A549 (cell line): ENCODE data around the gene DHRS7B.

Experiments
- CEBPB ChIP-seq, 2 experiments: fragments of >200 bp in 1 of 2; sonication (Bioruptor Twin) in 1 of 2; formaldehyde crosslinking in 1 of 2; IDR thresholded peaks; 2 replicates each; pipeline ENCODE4 v1.6.1; 2012 to 2016
- EP300 ChIP-seq, 2 experiments: fragments of >200 bp; sonication (Bioruptor Twin); formaldehyde crosslinking; IDR thresholded peaks; 2 replicates in 1 of 2; 3 replicates in 1 of 2; pipeline ENCODE4 v1.6.1; 2016 to 2017
- HDAC2 ChIP-seq: fragments of 200-600 bp; sonication (generic); IDR thresholded peaks from 2 replicates; pipeline ENCODE4 v1.6.1; 2016
- HOXA7 ChIP-seq: fragments of 250-450 bp; sonication (Bioruptor Pico); IDR thresholded peaks from 2 replicates; pipeline ENCODE4 v1.5.0; 2020; ENCODE audit warnings: mild to moderate bottlenecking, moderate library complexity
- POLR2A ChIP-seq: IDR thresholded peaks from 2 replicates; pipeline ENCODE4 v1.6.1; 2012; ENCODE audit warnings: mild to moderate bottlenecking, low read length
- POLR2AphosphoS2 ChIP-seq: conservative IDR thresholded peaks from 2 replicates; pipeline ENCODE4 v1.6.1; 2012; ENCODE audit warnings: low read length, improper control_type of control experiment, inconsistent platforms
- RNF2 ChIP-seq: fragments of 200-600 bp; sonication (generic); IDR thresholded peaks from 2 replicates; pipeline ENCODE4 v1.6.1; 2016; ENCODE audit warnings: low read depth, mild to moderate bottlenecking, antibody characterized with exemption, moderate library complexity, borderline replicate concordance
- ZC3H11A ChIP-seq: fragments of 450-650 bp; IDR thresholded peaks from 2 replicates; pipeline ENCODE4 v1.6.1; 2014; ENCODE audit warnings: antibody characterized with exemption, mild to moderate bottlenecking
- TF ChIP-seq, protein P1 (sequence below): fragments of >200 bp; sonication (Bioruptor Twin); formaldehyde crosslinking; IDR thresholded peaks from 3 replicates; pipeline ENCODE4 v1.5.1; 2016
- TF ChIP-seq, protein P2 (sequence below): IDR thresholded peaks from 2 replicates; pipeline ENCODE4 v1.6.1; 2012
- TF ChIP-seq, protein P3 (sequence below): fragments of 150-350 bp; IDR thresholded peaks from 2 replicates; pipeline ENCODE4 v1.6.1; 2014; ENCODE audit warnings: low read depth, mild to moderate bottlenecking, low read length

DNA sequence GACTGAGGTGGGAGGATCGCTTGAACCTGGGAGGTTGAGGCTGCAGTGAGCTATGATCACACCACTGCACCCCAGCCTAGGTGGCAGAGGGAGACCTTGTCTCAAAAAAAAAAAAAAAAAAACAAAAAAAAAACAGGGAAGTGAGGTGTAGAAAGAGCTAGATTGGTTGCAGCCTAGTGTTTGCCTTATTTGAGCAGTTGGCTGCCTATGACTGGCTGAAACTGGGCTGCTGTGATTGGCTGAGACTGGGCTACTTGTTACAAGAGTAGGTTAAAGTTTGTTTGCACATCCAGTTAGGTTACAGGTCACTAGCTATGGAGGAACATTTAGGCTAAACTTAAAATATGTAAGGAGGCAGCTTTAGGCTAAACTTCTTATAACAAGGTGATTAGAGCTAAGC is 5.7 kb downstream of the DHRS7B start:
- TF ChIP-seq, protein P1, sequence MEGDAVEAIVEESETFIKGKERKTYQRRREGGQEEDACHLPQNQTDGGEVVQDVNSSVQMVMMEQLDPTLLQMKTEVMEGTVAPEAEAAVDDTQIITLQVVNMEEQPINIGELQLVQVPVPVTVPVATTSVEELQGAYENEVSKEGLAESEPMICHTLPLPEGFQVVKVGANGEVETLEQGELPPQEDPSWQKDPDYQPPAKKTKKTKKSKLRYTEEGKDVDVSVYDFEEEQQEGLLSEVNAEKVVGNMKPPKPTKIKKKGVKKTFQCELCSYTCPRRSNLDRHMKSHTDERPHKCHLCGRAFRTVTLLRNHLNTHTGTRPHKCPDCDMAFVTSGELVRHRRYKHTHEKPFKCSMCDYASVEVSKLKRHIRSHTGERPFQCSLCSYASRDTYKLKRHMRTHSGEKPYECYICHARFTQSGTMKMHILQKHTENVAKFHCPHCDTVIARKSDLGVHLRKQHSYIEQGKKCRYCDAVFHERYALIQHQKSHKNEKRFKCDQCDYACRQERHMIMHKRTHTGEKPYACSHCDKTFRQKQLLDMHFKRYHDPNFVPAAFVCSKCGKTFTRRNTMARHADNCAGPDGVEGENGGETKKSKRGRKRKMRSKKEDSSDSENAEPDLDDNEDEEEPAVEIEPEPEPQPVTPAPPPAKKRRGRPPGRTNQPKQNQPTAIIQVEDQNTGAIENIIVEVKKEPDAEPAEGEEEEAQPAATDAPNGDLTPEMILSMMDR = no peak
- TF ChIP-seq, protein P2, sequence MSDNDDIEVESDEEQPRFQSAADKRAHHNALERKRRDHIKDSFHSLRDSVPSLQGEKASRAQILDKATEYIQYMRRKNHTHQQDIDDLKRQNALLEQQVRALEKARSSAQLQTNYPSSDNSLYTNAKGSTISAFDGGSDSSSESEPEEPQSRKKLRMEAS = no peak
- TF ChIP-seq EP300 (IDR thresholded peaks at IDR 0.05) = no peak
- no peak for TF ChIP-seq POLR2AphosphoS2
- TF ChIP-seq ZC3H11A = no peak
- TF ChIP-seq, protein P3, sequence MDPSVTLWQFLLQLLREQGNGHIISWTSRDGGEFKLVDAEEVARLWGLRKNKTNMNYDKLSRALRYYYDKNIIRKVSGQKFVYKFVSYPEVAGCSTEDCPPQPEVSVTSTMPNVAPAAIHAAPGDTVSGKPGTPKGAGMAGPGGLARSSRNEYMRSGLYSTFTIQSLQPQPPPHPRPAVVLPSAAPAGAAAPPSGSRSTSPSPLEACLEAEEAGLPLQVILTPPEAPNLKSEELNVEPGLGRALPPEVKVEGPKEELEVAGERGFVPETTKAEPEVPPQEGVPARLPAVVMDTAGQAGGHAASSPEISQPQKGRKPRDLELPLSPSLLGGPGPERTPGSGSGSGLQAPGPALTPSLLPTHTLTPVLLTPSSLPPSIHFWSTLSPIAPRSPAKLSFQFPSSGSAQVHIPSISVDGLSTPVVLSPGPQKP = no peak
- TF ChIP-seq CEBPB (IDR thresholded peaks at IDR 0.05) = no peak
- TF ChIP-seq HDAC2 = no peak
- no peak for TF ChIP-seq RNF2
- no peak for TF ChIP-seq POLR2A
- no peak for TF ChIP-seq HOXA7 (CRISPR knock-in tag)
